Neural progenitor cell (in vitro differentiated cells): Measurements from ENCODE around the gene PADI4. TPM values are rescaled to one million over a fixed set of nuclear protein-coding genes. Genes with fewer than 3 reads are reported as not detected.

Experiments
- DNase-seq: peaks from one replicate; pipeline ENCODE4 v3.0.0-alpha.2; 2016; ENCODE audit warnings: low spot score
- H2AFZ ChIP-seq: fragments of 200-600 bp; sonication (generic); replicated peaks from 2 replicates; pipeline ENCODE4 v1.6.1; 2016; ENCODE audit warnings: antibody characterized with exemption
- H3F3A ChIP-seq: fragments of 200-600 bp; sonication (generic); 2 replicates; pipeline ENCODE4 v1.6.1; 2016; ENCODE audit warnings: antibody characterized with exemption, low read depth
- H3K27ac ChIP-seq: fragments of 200-600 bp; sonication (generic); 2 replicates; pipeline ENCODE4 v1.5.1; 2016; ENCODE audit warnings: mild to moderate bottlenecking
- H3K27me3 ChIP-seq: fragments of 200-600 bp; sonication (generic); 2 replicates; pipeline ENCODE4 v1.6.1; 2016; ENCODE audit warnings: mild to moderate bottlenecking, moderate library complexity
- H3K36me3 ChIP-seq: fragments of 200-600 bp; sonication (generic); 2 replicates; pipeline ENCODE4 v1.5.1; 2016
- H3K4me1 ChIP-seq: fragments of 200-600 bp; sonication (generic); 2 replicates; pipeline ENCODE4 v1.6.1; 2016; ENCODE audit warnings: mixed run types
- H3K4me2 ChIP-seq: fragments of 200-600 bp; sonication (generic); 2 replicates; pipeline ENCODE4 v1.6.1; 2016
- H3K4me3 ChIP-seq: fragments of 200-600 bp; sonication (generic); 2 replicates; pipeline ENCODE4 v1.5.1; 2016
- H3K79me2 ChIP-seq: fragments of 200-600 bp; sonication (generic); 2 replicates; pipeline ENCODE4 v1.6.1; 2016; ENCODE audit warnings: low read depth
- H3K9ac ChIP-seq: fragments of 200-600 bp; sonication (generic); 2 replicates; pipeline ENCODE4 v1.6.1; 2016
- H3K9me3 ChIP-seq: fragments of 200-600 bp; sonication (generic); 2 replicates; pipeline ENCODE4 v1.5.1; 2016; ENCODE audit warnings: low read depth
- H4K20me1 ChIP-seq: fragments of 200-600 bp; sonication (generic); 2 replicates; pipeline ENCODE4 v1.6.1; 2016; ENCODE audit warnings: low read depth
- H3K27ac Mint-ChIP-seq: 3 replicates; pipeline ENCODE4 v1.8.0; 2021; ENCODE audit warnings: mixed read lengths
- H3K27me3 Mint-ChIP-seq: 2 replicates; pipeline ENCODE4 v1.8.0; 2022; ENCODE audit warnings: low read depth, mild to moderate bottlenecking, inconsistent platforms, moderate library complexity, mixed read lengths; ENCODE audit not compliant: insufficient read depth
- H3K36me3 Mint-ChIP-seq: 3 replicates; pipeline ENCODE4 v1.8.0; 2021; ENCODE audit warnings: mixed read lengths
- H3K4me1 Mint-ChIP-seq: 3 replicates; pipeline ENCODE4 v1.8.0; 2021; ENCODE audit warnings: mixed read lengths
- H3K4me3 Mint-ChIP-seq: 3 replicates; pipeline ENCODE4 v1.8.0; 2021; ENCODE audit warnings: mild to moderate bottlenecking, moderate library complexity, mixed read lengths
- H3K9me3 Mint-ChIP-seq: 3 replicates; pipeline ENCODE4 v1.8.0; 2020; ENCODE audit warnings: mixed read lengths
- EZH2 ChIP-seq: fragments of 200-600 bp; sonication (generic); IDR thresholded peaks from 2 replicates; pipeline ENCODE4 v1.6.1; 2017; ENCODE audit warnings: antibody characterized with exemption, mild to moderate bottlenecking, moderate library complexity
- EZH2phosphoT487 ChIP-seq: fragments of 200-600 bp; sonication (generic); IDR thresholded peaks from 2 replicates; pipeline ENCODE4 v1.6.1; 2017; ENCODE audit warnings: antibody characterized with exemption
- total RNA-seq: library from RNA; depleted of rRNA; stranded (reverse); fragments of >200 nt; gene quantifications from 2 replicates; pipeline ENCODE4 v1.2.3, GENCODE V29; 2015; ENCODE audit warnings: low replicate concordance
- TF ChIP-seq, protein P1 (sequence below): fragments of 200-600 bp; sonication (generic); IDR thresholded peaks from 2 replicates; pipeline ENCODE4 v1.5.1; 2017; ENCODE audit warnings: antibody characterized with exemption, mild to moderate bottlenecking

Gene PADI4
- total RNA-seq, 1 donor from 2014 or later = not detected

DNA sequence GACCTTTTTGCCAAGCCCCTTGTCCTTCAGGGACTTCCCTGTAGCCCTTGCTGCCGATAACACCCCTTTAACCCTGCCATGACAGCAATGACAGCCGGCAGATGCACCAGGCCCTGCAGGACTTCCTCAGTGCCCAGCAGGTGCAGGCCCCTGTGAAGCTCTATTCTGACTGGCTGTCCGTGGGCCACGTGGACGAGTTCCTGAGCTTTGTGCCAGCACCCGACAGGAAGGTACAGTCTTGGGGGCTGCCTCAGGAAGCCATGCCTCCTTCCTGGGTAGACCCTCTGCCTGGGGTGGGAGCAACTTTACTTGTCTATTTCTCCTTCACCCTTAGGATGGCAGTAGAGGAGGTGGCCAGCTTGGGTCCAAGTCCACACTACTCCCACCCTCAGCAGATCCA lies 47.9 kb downstream of the PADI4 start:
- Histone ChIP-seq H3K27me3 (no peaks in the 10 kb centered on the region), H3K36me3 (no peaks in the 10 kb centered on the region), H3K79me2 (no peaks in the 10 kb centered on the region), H3K4me3 (no peak overlapping the region), H3F3A (no peaks in the 10 kb centered on the region), H3K9me3 (no peaks in the 10 kb centered on the region), H4K20me1 (no peaks in the 10 kb centered on the region), H2AFZ (no peak overlapping the region), H3K4me1 (no peaks in the 10 kb centered on the region), H3K27ac (no peak overlapping the region), H3K4me2 (no peak overlapping the region), H3K9ac (no peak overlapping the region)
- no peaks in the 10 kb centered on the region for H3K36me3 Mint-ChIP-seq
- H3K27ac Mint-ChIP-seq = no peak overlapping the region
- DNase-seq = no peak
- no peak overlapping the region for H3K4me3 Mint-ChIP-seq
- peaks cover 13% of the 10 kb centered on the region for H3K27me3 Mint-ChIP-seq
- H3K4me1 Mint-ChIP-seq = peaks cover 3% of the 10 kb centered on the region
- H3K9me3 Mint-ChIP-seq = no peaks in the 10 kb centered on the region
- TF ChIP-seq EZH2phosphoT487 (no peak), EZH2 (no peak)
- TF ChIP-seq, protein P1, sequence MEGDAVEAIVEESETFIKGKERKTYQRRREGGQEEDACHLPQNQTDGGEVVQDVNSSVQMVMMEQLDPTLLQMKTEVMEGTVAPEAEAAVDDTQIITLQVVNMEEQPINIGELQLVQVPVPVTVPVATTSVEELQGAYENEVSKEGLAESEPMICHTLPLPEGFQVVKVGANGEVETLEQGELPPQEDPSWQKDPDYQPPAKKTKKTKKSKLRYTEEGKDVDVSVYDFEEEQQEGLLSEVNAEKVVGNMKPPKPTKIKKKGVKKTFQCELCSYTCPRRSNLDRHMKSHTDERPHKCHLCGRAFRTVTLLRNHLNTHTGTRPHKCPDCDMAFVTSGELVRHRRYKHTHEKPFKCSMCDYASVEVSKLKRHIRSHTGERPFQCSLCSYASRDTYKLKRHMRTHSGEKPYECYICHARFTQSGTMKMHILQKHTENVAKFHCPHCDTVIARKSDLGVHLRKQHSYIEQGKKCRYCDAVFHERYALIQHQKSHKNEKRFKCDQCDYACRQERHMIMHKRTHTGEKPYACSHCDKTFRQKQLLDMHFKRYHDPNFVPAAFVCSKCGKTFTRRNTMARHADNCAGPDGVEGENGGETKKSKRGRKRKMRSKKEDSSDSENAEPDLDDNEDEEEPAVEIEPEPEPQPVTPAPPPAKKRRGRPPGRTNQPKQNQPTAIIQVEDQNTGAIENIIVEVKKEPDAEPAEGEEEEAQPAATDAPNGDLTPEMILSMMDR = no peak

- Mint-ChIP-seq H3K27ac (no peak overlapping the region), H3K9me3 (no peaks in the 10 kb centered on the region), H3K4me1 (peaks cover 3% of the 10 kb centered on the region), H3K36me3 (no peaks in the 10 kb centered on the region), H3K4me3 (no peak overlapping the region), H3K27me3 (peaks cover 13% of the 10 kb centered on the region)
- TF ChIP-seq EZH2 = no peak
- TF ChIP-seq, protein P1 = no peak
- TF ChIP-seq EZH2phosphoT487 = no peak
- Histone ChIP-seq H3K27ac (no peak overlapping the region), H3K9me3 (no peaks in the 10 kb centered on the region), H3K4me3 (no peak overlapping the region), H3K36me3 (no peaks in the 10 kb centered on the region), H2AFZ (no peak overlapping the region), H3K79me2 (no peaks in the 10 kb centered on the region), H3K9ac (no peak overlapping the region), H3K4me1 (no peaks in the 10 kb centered on the region), H4K20me1 (no peaks in the 10 kb centered on the region), H3K4me2 (no peak overlapping the region), H3F3A (no peaks in the 10 kb centered on the region), H3K27me3 (no peaks in the 10 kb centered on the region)
- DNase-seq = no peak
Measured at GRCh38 chr1:17356387-17357026, 48.5 kb downstream of the PADI4 start.

GRCh38 chr1:17358557-17358956 lies 50.6 kb downstream of the PADI4 start:
- H3K9me3 ChIP-seq = no peaks in the 10 kb centered on the region
- peak overlapping the region; percentile 91 for H3K27ac Mint-ChIP-seq
- no peaks in the 10 kb centered on the region for H3K36me3 ChIP-seq
- H3K27ac ChIP-seq = no peak overlapping the region
- no peak for DNase-seq
- H3K27me3 Mint-ChIP-seq = peaks cover 10% of the 10 kb centered on the region
- H3K79me2 ChIP-seq = no peaks in the 10 kb centered on the region
- no peaks in the 10 kb centered on the region for H3K9me3 Mint-ChIP-seq
- H3K4me3 Mint-ChIP-seq = no peak overlapping the region
- no peak for TF ChIP-seq EZH2
- TF ChIP-seq EZH2phosphoT487 = no peak
- TF ChIP-seq, protein P1 = no peak
- H3K4me3 ChIP-seq = no peak overlapping the region
- no peak overlapping the region for H3K4me2 ChIP-seq
- peaks cover 3% of the 10 kb centered on the region for H3K4me1 Mint-ChIP-seq
- H2AFZ ChIP-seq = no peak overlapping the region
- H3F3A ChIP-seq = no peaks in the 10 kb centered on the region
- H3K27me3 ChIP-seq = no peaks in the 10 kb centered on the region
- no peaks in the 10 kb centered on the region for H3K4me1 ChIP-seq
- H4K20me1 ChIP-seq = no peaks in the 10 kb centered on the region
- H3K9ac ChIP-seq = no peak overlapping the region
- no peaks in the 10 kb centered on the region for H3K36me3 Mint-ChIP-seq
